Measurements from ENCODE around the gene CDH4. TPM values are rescaled to one million over a fixed set of nuclear protein-coding genes. Genes with fewer than 3 reads are reported as not detected.

Gene CDH4
- total RNA-seq, 1 experiment from 2014 or later: not detected

DNA sequence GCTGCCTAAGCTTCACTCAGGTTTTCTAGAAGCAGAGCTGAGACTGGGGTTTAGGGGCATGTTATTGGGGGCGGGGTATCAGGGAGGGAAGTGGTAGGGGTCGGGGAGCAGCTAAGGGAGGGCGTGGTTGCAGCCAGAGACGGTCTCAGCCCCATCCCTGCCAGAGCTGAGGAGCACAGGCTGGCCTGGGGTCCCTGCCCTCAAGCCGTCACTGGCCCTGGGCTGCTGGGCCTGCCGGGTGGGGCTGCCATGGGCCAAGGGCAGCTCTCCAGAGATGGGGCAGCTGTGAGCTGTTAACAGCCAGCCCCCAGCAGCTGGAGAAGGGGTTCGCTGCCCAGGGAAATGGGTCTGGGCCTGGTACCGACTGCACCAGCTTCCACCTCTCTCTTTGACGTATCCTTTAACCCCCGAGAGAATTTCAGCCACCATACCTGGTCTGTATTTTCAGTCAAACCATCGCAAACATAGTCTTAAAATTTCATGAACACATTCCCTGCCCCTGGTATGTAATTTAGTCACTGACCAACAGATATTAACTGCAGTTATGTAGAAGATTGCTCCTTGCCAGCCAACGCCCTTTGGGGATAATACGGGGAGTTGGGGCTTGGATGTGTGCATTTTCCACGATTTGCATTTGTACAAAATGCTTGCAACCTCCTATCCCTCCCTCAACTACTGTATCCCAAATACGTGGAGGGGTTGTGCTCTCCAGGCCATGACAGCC, 560.2 kb downstream of the CDH4 start:
- DNase-seq: no peak
- Histone ChIP-seq H3K79me2 (ENCODE audit: low read length) (no peaks in the 10 kb centered on the region), H2AFZ (ENCODE audit: low read length) (no peak overlapping the region), H3K4me3 (ENCODE audit: low read length) (no peak overlapping the region), H4K20me1 (ENCODE audit: insufficient read depth, low read depth, low read length) (peaks cover 30% of the 10 kb centered on the region; the same call in 1 of the 2 replicates), H3K4me1 (ENCODE audit: low read length) (peaks cover 7% of the 10 kb centered on the region), H3K27ac (ENCODE audit: low read length) (no peak overlapping the region), H3K36me3 (ENCODE audit: insufficient read depth, low read length) (no peaks in the 10 kb centered on the region), H3K9me2 (replicated peaks; ENCODE audit: insufficient read depth, low read length) (no peaks in the 10 kb centered on the region), H3K9me3 (ENCODE audit: low read length) (no peaks in the 10 kb centered on the region), H3K4me2 (ENCODE audit: low read depth, low read length, poor library complexity, severe bottlenecking) (no peak overlapping the region), H3K27me3 (ENCODE audit: low read length) (no peaks in the 10 kb centered on the region), H3K9ac (ENCODE audit: low read length) (no peak overlapping the region)

DNA sequence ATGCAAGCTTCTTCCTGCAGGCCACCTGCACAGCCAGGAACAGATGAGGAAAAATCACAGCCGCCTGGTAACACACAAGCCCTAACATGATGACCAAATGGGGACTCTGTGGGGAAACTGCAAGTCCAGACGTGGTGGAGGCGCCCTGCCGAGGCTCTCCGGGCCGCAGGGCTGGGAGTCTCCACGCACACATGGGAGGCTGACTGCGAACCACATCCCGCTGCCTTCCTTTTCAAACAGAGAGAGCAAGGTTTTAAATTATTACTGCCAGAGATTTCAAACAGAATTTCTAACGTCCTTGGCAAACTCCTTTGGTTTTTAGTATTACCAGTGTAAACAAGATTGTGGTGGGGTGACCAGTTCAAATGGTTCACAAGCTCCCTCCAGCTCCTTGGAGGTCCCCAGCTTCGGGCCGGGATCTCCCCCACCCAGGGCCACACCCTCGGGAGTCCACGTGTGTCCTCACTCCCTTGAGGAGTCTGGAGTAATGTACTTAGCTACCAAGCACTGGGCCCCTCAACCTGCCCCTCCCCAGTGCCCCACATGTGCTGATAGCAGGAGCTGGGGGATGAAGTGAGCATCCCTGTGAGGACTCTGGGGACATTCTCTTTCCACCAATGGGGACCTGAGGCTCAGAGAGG, 560.9 kb downstream of the CDH4 start:
- Histone ChIP-seq H3K4me1 (ENCODE audit: low read length) (peaks cover 7% of the 10 kb centered on the region), H3K4me3 (ENCODE audit: low read length) (no peak overlapping the region), H4K20me1 (ENCODE audit: insufficient read depth, low read depth, low read length) (peaks cover 30% of the 10 kb centered on the region; the same call in 1 of the 2 replicates), H3K27me3 (ENCODE audit: low read length) (no peaks in the 10 kb centered on the region), H3K9ac (ENCODE audit: low read length) (no peak overlapping the region), H2AFZ (ENCODE audit: low read length) (no peak overlapping the region), H3K27ac (ENCODE audit: low read length) (no peak overlapping the region), H3K36me3 (ENCODE audit: insufficient read depth, low read length) (no peaks in the 10 kb centered on the region), H3K4me2 (ENCODE audit: low read depth, low read length, poor library complexity, severe bottlenecking) (no peak overlapping the region), H3K9me2 (replicated peaks; ENCODE audit: insufficient read depth, low read length) (no peaks in the 10 kb centered on the region), H3K79me2 (ENCODE audit: low read length) (no peaks in the 10 kb centered on the region), H3K9me3 (ENCODE audit: low read length) (no peaks in the 10 kb centered on the region)
- DNase-seq: no peak

DNA sequence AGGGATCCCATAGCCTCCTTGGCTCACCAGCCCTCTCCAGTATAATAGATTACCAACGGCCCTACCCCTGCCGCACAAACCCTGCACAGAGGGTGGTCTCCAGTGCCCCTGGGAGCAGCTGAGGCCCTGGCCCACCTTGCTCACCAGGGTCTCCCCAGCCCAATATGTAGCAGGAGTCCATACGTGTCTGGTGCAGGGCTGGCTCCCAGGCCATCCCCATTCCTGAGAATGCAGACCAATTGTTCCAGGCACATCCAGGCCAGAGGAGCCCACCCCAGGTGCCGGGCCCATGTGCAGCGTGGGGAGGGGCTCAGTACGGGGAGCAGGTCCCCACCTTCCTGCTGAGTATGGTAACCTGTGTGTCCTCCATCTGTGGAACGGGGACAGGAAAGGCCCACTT, 561.7 kb downstream of the CDH4 start:
- Histone ChIP-seq H3K36me3 (ENCODE audit: insufficient read depth, low read length) (no peaks in the 10 kb centered on the region), H3K4me1 (ENCODE audit: low read length) (peaks cover 7% of the 10 kb centered on the region), H3K27me3 (ENCODE audit: low read length) (no peaks in the 10 kb centered on the region), H3K4me3 (ENCODE audit: low read length) (no peak overlapping the region), H3K9me2 (replicated peaks; ENCODE audit: insufficient read depth, low read length) (no peaks in the 10 kb centered on the region), H3K9ac (ENCODE audit: low read length) (no peak overlapping the region), H3K79me2 (ENCODE audit: low read length) (no peaks in the 10 kb centered on the region), H2AFZ (ENCODE audit: low read length) (no peak overlapping the region), H3K27ac (ENCODE audit: low read length) (no peak overlapping the region), H3K9me3 (ENCODE audit: low read length) (no peaks in the 10 kb centered on the region), H3K4me2 (ENCODE audit: low read depth, low read length, poor library complexity, severe bottlenecking) (no peak overlapping the region), H4K20me1 (ENCODE audit: insufficient read depth, low read depth, low read length) (peaks cover 25% of the 10 kb centered on the region; the same call in 1 of the 2 replicates)
- DNase-seq: no peak

DNA sequence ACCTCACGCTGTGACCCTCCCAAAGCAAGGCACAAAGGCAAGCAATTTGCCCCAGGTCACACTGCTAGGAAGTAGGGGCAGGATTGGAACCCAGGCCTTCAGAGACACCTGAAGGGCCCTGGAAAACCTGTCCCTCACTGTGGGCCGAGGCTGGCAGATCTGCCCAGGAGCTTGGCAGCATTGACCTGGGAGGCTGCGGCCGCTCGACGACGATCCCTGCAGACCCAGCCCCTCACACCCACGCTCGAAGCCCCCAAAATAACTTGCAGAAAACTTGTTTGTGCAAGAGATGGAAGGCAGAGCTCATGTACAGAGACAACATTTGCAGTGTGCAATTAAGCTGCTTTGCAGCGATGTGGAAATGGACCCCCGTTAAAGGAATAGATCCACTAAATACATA, 562.2 kb downstream of the CDH4 start:
- H3K36me3 ChIP-seq (ENCODE audit: insufficient read depth, low read length): no peaks in the 10 kb centered on the region
- no peak overlapping the region for H2AFZ ChIP-seq (ENCODE audit: low read length)
- H4K20me1 ChIP-seq (ENCODE audit: insufficient read depth, low read depth, low read length): peaks cover 24% of the 10 kb centered on the region; the same call in 1 of the 2 replicates
- no peak overlapping the region for H3K9ac ChIP-seq (ENCODE audit: low read length)
- H3K27ac ChIP-seq (ENCODE audit: low read length): no peak overlapping the region
- no peaks in the 10 kb centered on the region for H3K79me2 ChIP-seq (ENCODE audit: low read length)
- no peak overlapping the region for H3K4me3 ChIP-seq (ENCODE audit: low read length)
- DNase-seq: no peak
- no peak overlapping the region for H3K4me2 ChIP-seq (ENCODE audit: low read depth, low read length, poor library complexity, severe bottlenecking)
- H3K4me1 ChIP-seq (ENCODE audit: low read length): peaks cover 7% of the 10 kb centered on the region
- no peaks in the 10 kb centered on the region for H3K9me2 ChIP-seq (replicated peaks; ENCODE audit: insufficient read depth, low read length)
- no peaks in the 10 kb centered on the region for H3K9me3 ChIP-seq (ENCODE audit: low read length)
- no peaks in the 10 kb centered on the region for H3K27me3 ChIP-seq (ENCODE audit: low read length)

DNA sequence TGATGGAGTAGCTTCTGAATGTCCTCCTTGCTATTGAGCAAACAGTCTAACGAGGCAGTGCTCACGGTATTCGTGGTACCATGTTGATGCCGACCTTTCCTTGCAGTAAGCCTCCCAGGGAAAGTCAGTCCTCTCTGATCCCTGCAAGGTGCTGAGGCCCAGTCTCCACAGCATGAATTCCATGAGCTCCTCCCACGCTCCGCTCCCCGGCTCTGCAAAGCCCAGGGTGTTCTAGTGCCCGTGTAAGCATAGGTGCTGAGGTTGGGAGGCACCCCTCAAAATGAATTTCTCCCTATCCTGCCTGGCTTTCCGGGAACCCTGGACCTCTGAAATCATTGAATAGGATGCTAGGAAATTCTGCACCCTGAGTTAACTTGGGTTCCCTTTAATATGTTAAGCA, 562.7 kb downstream of the CDH4 start:
- H3K4me2 ChIP-seq (ENCODE audit: low read depth, low read length, poor library complexity, severe bottlenecking): no peak overlapping the region
- no peaks in the 10 kb centered on the region for H3K27me3 ChIP-seq (ENCODE audit: low read length)
- H4K20me1 ChIP-seq (ENCODE audit: insufficient read depth, low read depth, low read length): peaks cover 24% of the 10 kb centered on the region; the same call in 1 of the 2 replicates
- no peak overlapping the region for H3K4me3 ChIP-seq (ENCODE audit: low read length)
- H3K9ac ChIP-seq (ENCODE audit: low read length): no peak overlapping the region
- peaks cover 7% of the 10 kb centered on the region for H3K4me1 ChIP-seq (ENCODE audit: low read length)
- no peak overlapping the region for H2AFZ ChIP-seq (ENCODE audit: low read length)
- H3K27ac ChIP-seq (ENCODE audit: low read length): no peak overlapping the region
- H3K9me2 ChIP-seq (replicated peaks; ENCODE audit: insufficient read depth, low read length): no peaks in the 10 kb centered on the region
- no peaks in the 10 kb centered on the region for H3K9me3 ChIP-seq (ENCODE audit: low read length)
- DNase-seq: no peak
- no peaks in the 10 kb centered on the region for H3K79me2 ChIP-seq (ENCODE audit: low read length)
- no peaks in the 10 kb centered on the region for H3K36me3 ChIP-seq (ENCODE audit: insufficient read depth, low read length)

DNA sequence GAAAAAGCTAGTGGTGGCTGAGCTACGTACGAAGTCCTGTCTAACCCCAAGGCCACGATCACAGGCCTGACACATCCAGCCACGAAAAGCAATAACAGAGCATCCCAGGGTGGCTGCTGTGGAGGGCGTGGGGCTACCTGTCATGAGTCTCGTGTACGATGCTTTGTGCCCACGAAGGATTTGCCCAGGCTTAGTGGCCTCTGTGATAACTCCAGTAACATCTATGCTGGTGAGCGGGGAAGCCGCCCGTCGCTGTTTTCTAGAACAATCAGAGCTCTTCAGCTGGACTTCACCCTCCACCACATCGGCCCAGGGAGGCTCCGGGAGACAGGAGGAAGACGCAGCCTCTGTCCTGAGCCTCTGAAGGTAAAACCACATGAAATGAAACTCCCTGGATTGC, 563.1 kb downstream of the CDH4 start:
- Histone ChIP-seq H3K27me3 (ENCODE audit: low read length) (no peaks in the 10 kb centered on the region), H3K36me3 (ENCODE audit: insufficient read depth, low read length) (no peaks in the 10 kb centered on the region), H3K27ac (ENCODE audit: low read length) (no peak overlapping the region), H2AFZ (ENCODE audit: low read length) (no peak overlapping the region), H3K4me2 (ENCODE audit: low read depth, low read length, poor library complexity, severe bottlenecking) (no peak overlapping the region), H3K4me1 (ENCODE audit: low read length) (peaks cover 7% of the 10 kb centered on the region), H3K9me2 (replicated peaks; ENCODE audit: insufficient read depth, low read length) (no peaks in the 10 kb centered on the region), H3K9ac (ENCODE audit: low read length) (no peak overlapping the region), H3K4me3 (ENCODE audit: low read length) (no peak overlapping the region), H3K79me2 (ENCODE audit: low read length) (no peaks in the 10 kb centered on the region), H4K20me1 (ENCODE audit: insufficient read depth, low read depth, low read length) (peaks cover 24% of the 10 kb centered on the region; the same call in 1 of the 2 replicates), H3K9me3 (ENCODE audit: low read length) (no peaks in the 10 kb centered on the region)
- DNase-seq: no peak

DNA sequence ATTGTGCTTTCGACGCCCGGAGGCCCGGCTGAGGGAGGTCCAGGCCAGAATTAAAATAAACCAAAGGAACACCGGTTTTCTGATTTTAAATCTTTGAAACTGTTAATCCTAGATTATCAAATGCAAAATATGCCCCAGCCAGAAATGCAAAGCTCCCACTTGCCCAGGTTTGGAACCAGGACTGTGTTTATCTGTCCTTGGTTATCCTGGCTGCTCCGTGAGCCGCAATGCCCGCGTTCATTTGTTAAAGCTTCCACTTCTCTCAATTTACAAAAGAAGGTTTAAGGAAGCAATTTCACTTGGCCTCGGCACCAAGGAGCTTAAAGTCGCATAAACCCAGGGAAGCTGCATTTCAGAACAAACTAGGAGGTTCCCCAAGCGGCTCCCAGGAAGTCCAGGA, 563.6 kb downstream of the CDH4 start:
- DNase-seq: no peak
- H3K4me2 ChIP-seq (ENCODE audit: low read depth, low read length, poor library complexity, severe bottlenecking): no peak overlapping the region
- peaks cover 7% of the 10 kb centered on the region for H3K4me1 ChIP-seq (ENCODE audit: low read length)
- H2AFZ ChIP-seq (ENCODE audit: low read length): no peak overlapping the region
- no peaks in the 10 kb centered on the region for H3K27me3 ChIP-seq (ENCODE audit: low read length)
- H3K9me2 ChIP-seq (replicated peaks; ENCODE audit: insufficient read depth, low read length): no peaks in the 10 kb centered on the region
- peaks cover 24% of the 10 kb centered on the region; the same call in 1 of the 2 replicates for H4K20me1 ChIP-seq (ENCODE audit: insufficient read depth, low read depth, low read length)
- H3K79me2 ChIP-seq (ENCODE audit: low read length): no peaks in the 10 kb centered on the region
- no peak overlapping the region for H3K9ac ChIP-seq (ENCODE audit: low read length)
- H3K27ac ChIP-seq (ENCODE audit: low read length): no peak overlapping the region
- no peaks in the 10 kb centered on the region for H3K9me3 ChIP-seq (ENCODE audit: low read length)
- H3K36me3 ChIP-seq (ENCODE audit: insufficient read depth, low read length): no peaks in the 10 kb centered on the region
- H3K4me3 ChIP-seq (ENCODE audit: low read length): no peak overlapping the region

DNA sequence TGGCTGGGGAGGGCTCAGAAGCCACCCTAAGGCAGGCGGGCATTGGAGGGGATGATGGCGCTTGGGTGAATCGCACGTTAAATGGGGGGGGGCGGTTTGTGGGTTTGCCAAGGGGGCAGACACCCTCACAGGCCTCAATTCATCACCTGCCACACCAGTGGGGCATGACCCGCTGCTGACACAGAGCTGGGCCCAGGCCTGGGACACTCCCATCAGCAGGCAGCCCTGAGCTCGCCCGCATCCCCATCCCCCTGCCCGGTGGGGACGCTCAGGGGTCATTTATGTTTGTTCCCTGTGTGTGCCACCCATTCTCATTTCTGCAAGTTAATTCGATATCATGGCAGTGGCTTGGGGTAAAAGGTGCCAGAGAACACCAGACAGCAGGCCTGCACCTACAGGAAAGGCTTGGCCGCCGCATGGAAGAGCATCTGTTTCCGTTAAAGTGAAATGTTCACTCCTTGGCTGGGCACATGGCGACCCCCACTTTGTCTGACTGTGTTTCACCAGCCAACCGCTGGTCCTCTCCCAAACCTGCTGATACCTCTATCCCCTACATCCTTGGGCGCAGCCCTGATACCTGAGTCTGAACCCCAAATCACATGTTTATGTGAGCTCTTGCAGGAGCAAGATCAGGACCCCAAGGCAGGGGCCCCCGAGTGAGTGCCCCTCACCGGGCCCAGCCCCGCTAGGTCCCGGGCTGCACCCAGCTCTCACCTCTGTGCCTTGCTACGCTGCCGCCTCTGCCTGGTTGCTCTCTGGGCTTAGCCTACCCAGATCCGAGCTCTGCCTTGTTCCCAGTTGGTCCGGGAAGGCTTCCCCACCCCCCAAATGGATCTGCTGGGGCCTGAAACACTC, 564.8 kb downstream of the CDH4 start:
- Histone ChIP-seq H3K4me3 (ENCODE audit: low read length) (no peak overlapping the region), H3K27ac (ENCODE audit: low read length) (no peak overlapping the region), H3K9ac (ENCODE audit: low read length) (no peak overlapping the region), H3K27me3 (ENCODE audit: low read length) (no peaks in the 10 kb centered on the region), H3K9me2 (replicated peaks; ENCODE audit: insufficient read depth, low read length) (no peaks in the 10 kb centered on the region), H3K36me3 (ENCODE audit: insufficient read depth, low read length) (no peaks in the 10 kb centered on the region), H3K4me1 (ENCODE audit: low read length) (peaks cover 7% of the 10 kb centered on the region), H3K9me3 (ENCODE audit: low read length) (no peaks in the 10 kb centered on the region), H3K4me2 (ENCODE audit: low read depth, low read length, poor library complexity, severe bottlenecking) (no peak overlapping the region), H4K20me1 (ENCODE audit: insufficient read depth, low read depth, low read length) (peaks cover 23% of the 10 kb centered on the region; the same call in 1 of the 2 replicates), H2AFZ (ENCODE audit: low read length) (no peak overlapping the region), H3K79me2 (ENCODE audit: low read length) (no peaks in the 10 kb centered on the region)
- no peak for DNase-seq

All from Karpas-422 (cell line).